HepG2 (cell line): ENCODE results near the gene CPN1. TPM values are rescaled to one million over a fixed set of nuclear protein-coding genes. Genes with fewer than 3 reads are reported as not detected.

Experiments
- ATAC-seq: fragments of 200-7000 bp; cut with Tn5 transposase; 3 replicates; pipeline ENCODE4 v1.9.1; 2020; ENCODE audit warnings: mild to moderate bottlenecking, moderate library complexity
- BruUV-seq: library from RNA; stranded (reverse); fragments of 400-500 nt; replicated peaks from 2 replicates; lab custom pipeline; 2021; lab: Mats Ljungman, UMichigan
- CTCF ChIA-PET: fragments of 300-600 bp; formaldehyde crosslinking; extraction: SDS; loops from one replicate; lab custom pipeline; 2021; ENCODE audit warnings: low total read pairs, inconsistent platforms, low intra/inter-chr PET ratio; lab: Yijun Ruan, JAX
- POLR2A ChIA-PET: fragments of 350-600 bp; sonication (Branson Sonifier 250); formaldehyde crosslinking; loops from one replicate; lab custom pipeline; 2020; ENCODE audit warnings: antibody characterized with exemption, inconsistent platforms; lab: Yijun Ruan, JAX
- DNase-seq: peaks from one replicate; pipeline ENCODE4 v3.0.0-alpha.2; 2015; ENCODE audit warnings: low spot score
- FAIRE-seq: peaks from 3 replicates; lab custom pipeline; 2011; peaks lifted over from hg19 to GRCh38; lab: Jason Lieb, UNC
- H2AFZ ChIP-seq: one replicate; pipeline ENCODE4 v1.6.1; 2011; ENCODE audit warnings: low read length, inconsistent platforms
- H3K27ac ChIP-seq: fragments of 300-600 bp; 3 replicates; pipeline ENCODE4 v1.8.0; 2011; ENCODE audit warnings: mixed run types, mild to moderate bottlenecking, mixed read lengths, low read length, inconsistent platforms; ENCODE audit not compliant: insufficient read depth; ENCODE audit errors: extremely low read length
- H3K27me3 ChIP-seq, 2 experiments: fragments of 200-600 bp in 1 of 2; 2 replicates in 1 of 2; 3 replicates in 1 of 2; pipeline versions ENCODE4 v1.6.0 to v1.8.0; 2011; ENCODE audit warnings: low read length in 2 of 2, mild to moderate bottlenecking in 2 of 2, moderate library complexity in 2 of 2, inconsistent platforms in 1 of 2; ENCODE audit not compliant: insufficient read depth in 2 of 2, control insufficient read depth in 1 of 2
- H3K36me3 ChIP-seq, 2 experiments: fragments of 200-600 bp in 1 of 2; replicated peaks in 1 of 2; 2 replicates in 1 of 2; 3 replicates in 1 of 2; pipeline versions ENCODE4 v1.5.1 to v1.8.0; 2011; ENCODE audit warnings: low read length in 2 of 2, inconsistent platforms in 1 of 2; ENCODE audit not compliant: insufficient read depth in 2 of 2, control insufficient read depth in 1 of 2
- H3K4me1 ChIP-seq: 2 replicates; pipeline ENCODE4 v1.5.1; 2012; ENCODE audit warnings: low read length, inconsistent platforms; ENCODE audit not compliant: insufficient read depth
- H3K4me2 ChIP-seq: 2 replicates; pipeline ENCODE4 v1.6.0; 2011; ENCODE audit warnings: low read depth, low read length, inconsistent platforms
- H3K4me3 ChIP-seq, 3 experiments: fragments of 200-600 bp in 1 of 3; sonication (generic), shearing (Covaris generic) in 1 of 3; replicated peaks in 1 of 3; 2 replicates each; pipeline ENCODE4 v1.5.1; 2011 to 2016; ENCODE audit warnings: low read length in 3 of 3, inconsistent platforms in 2 of 3, low read depth in 2 of 3, mild to moderate bottlenecking in 2 of 3, control low read depth in 1 of 3, mixed read lengths in 1 of 3; ENCODE audit not compliant: insufficient read depth in 1 of 3
- H3K79me2 ChIP-seq: one replicate; pipeline ENCODE4 v1.6.1; 2011; ENCODE audit warnings: low read length, inconsistent platforms; ENCODE audit not compliant: insufficient read depth
- H3K9ac ChIP-seq: 2 replicates; pipeline ENCODE4 v1.6.0; 2011; ENCODE audit warnings: mild to moderate bottlenecking, low read depth, low read length, inconsistent platforms; ENCODE audit not compliant: insufficient read depth
- H3K9me3 ChIP-seq: 2 replicates; pipeline ENCODE4 v1.5.1; 2012; ENCODE audit warnings: mild to moderate bottlenecking, low read length
- H4K20me1 ChIP-seq: 2 replicates; pipeline ENCODE4 v1.6.0; 2011; ENCODE audit warnings: inconsistent platforms, mild to moderate bottlenecking, low read length, moderate library complexity; ENCODE audit not compliant: insufficient read depth
- AHR ChIP-seq: IDR thresholded peaks from 2 replicates; pipeline ENCODE4 v1.6.1; 2018; ENCODE audit warnings: missing genetic modification reagents, missing compliant biosample characterization
- CENPBD1 ChIP-seq: sonication (generic); formaldehyde crosslinking; IDR thresholded peaks from 2 replicates; pipeline ENCODE4 v1.8.0; 2022; ENCODE audit warnings: missing genetic modification reagents, low read depth, mild to moderate bottlenecking, borderline replicate concordance
- CENPX ChIP-seq: sonication (generic); formaldehyde crosslinking; IDR thresholded peaks from 2 replicates; pipeline ENCODE4 v1.9.0; 2021; ENCODE audit warnings: mild to moderate bottlenecking, missing genetic modification reagents, moderate library complexity
- CREBL2 ChIP-seq: sonication (generic); formaldehyde crosslinking; IDR thresholded peaks from 2 replicates; pipeline ENCODE4 v1.8.1; 2023; ENCODE audit warnings: missing genetic modification reagents, mild to moderate bottlenecking, borderline replicate concordance
- GATAD2A ChIP-seq: IDR thresholded peaks from 2 replicates; pipeline ENCODE4 v1.6.1; 2016
- NFIB ChIP-seq: sonication (generic); formaldehyde crosslinking; IDR thresholded peaks from 2 replicates; pipeline ENCODE4 v1.9.0; 2021; ENCODE audit warnings: missing genetic modification reagents, mild to moderate bottlenecking, borderline replicate concordance
- PAXIP1 ChIP-seq: sonication (generic); formaldehyde crosslinking; conservative IDR thresholded peaks from 2 replicates; pipeline ENCODE4 v1.4.0; 2020; ENCODE audit warnings: mild to moderate bottlenecking, missing genetic modification reagents, moderate library complexity
- PREB ChIP-seq: sonication (generic); formaldehyde crosslinking; IDR thresholded peaks from 2 replicates; pipeline ENCODE4 v1.4.0; 2020; ENCODE audit warnings: missing genetic modification reagents
- SCMH1 ChIP-seq: sonication (generic); formaldehyde crosslinking; IDR thresholded peaks from 2 replicates; pipeline ENCODE4 v1.9.0; 2021; ENCODE audit warnings: missing genetic modification reagents, mild to moderate bottlenecking, borderline replicate concordance
- U2AF2 ChIP-seq: fragments of 200-400 bp; formaldehyde crosslinking; IDR thresholded peaks from 2 replicates; pipeline ENCODE4 v1.6.1; 2017; ENCODE audit warnings: low read depth, mild to moderate bottlenecking, low read length
- ZBTB14 ChIP-seq: sonication (generic); formaldehyde crosslinking; IDR thresholded peaks from 2 replicates; pipeline ENCODE4 v1.4.0; 2020; ENCODE audit warnings: missing genetic modification reagents
- ZFYVE20 ChIP-seq: sonication (generic); formaldehyde crosslinking; IDR thresholded peaks from 2 replicates; pipeline ENCODE4 v1.8.0; 2023; ENCODE audit warnings: low read depth, mild to moderate bottlenecking, moderate library complexity, missing genetic modification reagents, borderline replicate concordance
- ZNF691 ChIP-seq: sonication (generic); formaldehyde crosslinking; IDR thresholded peaks from 2 replicates; pipeline ENCODE4 v1.4.0; 2020; ENCODE audit warnings: missing genetic modification reagents, low read depth, mild to moderate bottlenecking, borderline replicate concordance
- ZNF816 ChIP-seq: sonication (generic); formaldehyde crosslinking; IDR thresholded peaks from 2 replicates; pipeline ENCODE4 v1.8.0; 2022; ENCODE audit warnings: missing genetic modification reagents, mild to moderate bottlenecking, borderline replicate concordance
- ZSCAN31 ChIP-seq: sonication (generic); formaldehyde crosslinking; IDR thresholded peaks from 2 replicates; pipeline ENCODE4 v1.5.0; 2020; ENCODE audit warnings: low read depth, mild to moderate bottlenecking, missing genetic modification reagents
- WGBS: methylation state at CpG from one replicate; pipeline ENCODE4 v1.1.6; 2017; ENCODE audit warnings: low lambda C conversion rate; 5-methylcytosine and 5-hydroxymethylcytosine counted together
- in situ Hi-C: cut with HindIII; loops from 2 replicates; pipeline ENCODE4 v1.10.0; 2017; ENCODE audit warnings: low pct_unique_long_range_greater_than_20kb; ENCODE audit not compliant: extremely low pct_ligation_motif_present
- intact Hi-C: fragments of 100-400 bp; cut with micrococcal nuclease; formaldehyde crosslinking; loops from one replicate; pipeline ENCODE4 v1.10.0; 2022; ENCODE audit not compliant: unreplicated experiment
- polyA plus RNA-seq, 8 experiments: library from polyadenylated mRNA; depleted of rRNA in 3 of 8; stranded (reverse) in 7 of 8; unstranded in 1 of 8; fragments of >200 nt; fragmentation: Illumina TruSeq in 4 of 8; extraction: Trizol in 4 of 8; gene quantifications; 2 replicates each; pipeline versions ENCODE4 v1.2.1 to v1.2.3, GENCODE V29; 2011 to 2016; ENCODE audit warnings: low read depth in 4 of 8, missing spikeins in 1 of 8, mixed read lengths in 1 of 8; ENCODE audit not compliant: insufficient read depth in 1 of 8
- total RNA-seq, 5 experiments: library from RNA; depleted of rRNA; stranded (reverse); fragments of >200 nt; fragmentation: Illumina TruSeq; extraction: Trizol; gene quantifications; 2 replicates each; pipeline ENCODE4 v1.2.3, GENCODE V29; 2016; ENCODE audit warnings: low read depth in 1 of 5

Gene CPN1
- total and polyA plus RNA-seq, 2 of the 13 experiments (the other 11 are each of a cell fraction or from before 2014, with no cell fraction given) = 17.3 to 35.1 TPM

- POLR2A ChIA-PET = interaction anchor here (0.7 to 1.0 kb wide), 2 partner anchors 75 to 95 kb away, joined by 3 read pairs; no protein-coding TSS in a partner anchor
- TF ChIP-seq ZNF691 (CRISPR knock-in tag) = no peak
- no peak for TF ChIP-seq CENPX
- no peak for TF ChIP-seq PAXIP1 (CRISPR knock-in tag)
- no peak for TF ChIP-seq U2AF2
- TF ChIP-seq NFIB (CRISPR knock-in tag) = no peak
- TF ChIP-seq PREB = no peak
- TF ChIP-seq ZBTB14 (CRISPR knock-in tag) = no peak
- TF ChIP-seq CREBL2 = no peak
- TF ChIP-seq ZFYVE20 (CRISPR knock-in tag) = no peak
- no peak for TF ChIP-seq ZNF816 (CRISPR knock-in tag)
- no peak for TF ChIP-seq CENPBD1
- TF ChIP-seq ZSCAN31 = no peak
- no peak for TF ChIP-seq SCMH1
- no peak for TF ChIP-seq AHR (CRISPR knock-in tag)
- no peak for TF ChIP-seq GATAD2A
Observed at GRCh38 chr10:100114976-100115770, 33.5 kb upstream of the CPN1 start.

More at GRCh38 chr10:100114976-100115770, 33.5 kb upstream of the CPN1 start:
- intact Hi-C loops (no loop called here), in situ Hi-C loops (no loop called here)
- no peak for ATAC-seq
- H3K36me3 ChIP-seq = no peaks in the 10 kb centered on the region
- H3K4me2 ChIP-seq = no peak overlapping the region
- H3K79me2 ChIP-seq = no peaks in the 10 kb centered on the region
- no peak overlapping the region for H3K4me3 ChIP-seq
- 89% methylated on average over 39 of the region's 51 CpGs for WGBS
- CTCF ChIA-PET = no interaction called here
- no peaks in the 10 kb centered on the region for H3K9me3 ChIP-seq
- no TSS peak for BruUV-seq
- H2AFZ ChIP-seq = no peak overlapping the region
- peaks cover 25% of the 10 kb centered on the region for H3K4me1 ChIP-seq
- no peak overlapping the region for H3K27ac ChIP-seq
- FAIRE-seq = no peak
- H3K9ac ChIP-seq = no peak overlapping the region
- H4K20me1 ChIP-seq = no peaks in the 10 kb centered on the region
- no peaks in the 10 kb centered on the region for H3K27me3 ChIP-seq
- DNase-seq = no peak
